Retinal pigment epithelial cell (primary cell): ENCODE results near the gene VPS13D.

Experiments
- DNase-seq: peaks from one replicate; pipeline ENCODE4 v3.0.0-alpha.2; 2010; ENCODE audit warnings: low read depth
- H3K4me3 ChIP-seq: 2 replicates; pipeline ENCODE4 v1.5.1; 2011; ENCODE audit warnings: mild to moderate bottlenecking, low read length, control low read depth, moderate library complexity
- TF ChIP-seq, protein P1 (sequence below): conservative IDR thresholded peaks from 2 replicates; pipeline ENCODE4 v1.5.1; 2011; ENCODE audit warnings: low read depth, low read length, control low read depth, inconsistent platforms

VPS13D gene

DNA sequence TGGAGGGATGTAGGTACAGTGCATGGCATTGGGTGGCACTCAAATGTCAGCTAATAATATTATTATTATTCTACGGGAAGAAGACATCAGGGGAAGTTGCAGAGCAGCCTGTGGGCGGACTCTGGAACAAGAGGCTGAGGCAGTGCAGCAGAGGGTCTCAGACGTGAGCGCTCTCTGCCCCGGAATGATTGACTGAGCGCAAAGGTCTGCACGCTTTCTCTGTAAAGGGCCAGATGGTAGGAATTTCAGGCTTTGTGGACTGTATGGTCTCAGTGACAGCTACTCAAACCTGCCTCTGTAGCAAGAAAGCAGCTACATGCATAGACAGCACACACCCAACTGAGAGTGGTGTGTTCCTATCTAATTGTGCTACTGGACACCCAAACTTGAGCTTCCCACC is 29.6 kb upstream of the VPS13D start:
- no peak for DNase-seq
- TF ChIP-seq, protein P1, sequence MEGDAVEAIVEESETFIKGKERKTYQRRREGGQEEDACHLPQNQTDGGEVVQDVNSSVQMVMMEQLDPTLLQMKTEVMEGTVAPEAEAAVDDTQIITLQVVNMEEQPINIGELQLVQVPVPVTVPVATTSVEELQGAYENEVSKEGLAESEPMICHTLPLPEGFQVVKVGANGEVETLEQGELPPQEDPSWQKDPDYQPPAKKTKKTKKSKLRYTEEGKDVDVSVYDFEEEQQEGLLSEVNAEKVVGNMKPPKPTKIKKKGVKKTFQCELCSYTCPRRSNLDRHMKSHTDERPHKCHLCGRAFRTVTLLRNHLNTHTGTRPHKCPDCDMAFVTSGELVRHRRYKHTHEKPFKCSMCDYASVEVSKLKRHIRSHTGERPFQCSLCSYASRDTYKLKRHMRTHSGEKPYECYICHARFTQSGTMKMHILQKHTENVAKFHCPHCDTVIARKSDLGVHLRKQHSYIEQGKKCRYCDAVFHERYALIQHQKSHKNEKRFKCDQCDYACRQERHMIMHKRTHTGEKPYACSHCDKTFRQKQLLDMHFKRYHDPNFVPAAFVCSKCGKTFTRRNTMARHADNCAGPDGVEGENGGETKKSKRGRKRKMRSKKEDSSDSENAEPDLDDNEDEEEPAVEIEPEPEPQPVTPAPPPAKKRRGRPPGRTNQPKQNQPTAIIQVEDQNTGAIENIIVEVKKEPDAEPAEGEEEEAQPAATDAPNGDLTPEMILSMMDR, result no peak
- H3K4me3 ChIP-seq, result no peak overlapping the region

DNA sequence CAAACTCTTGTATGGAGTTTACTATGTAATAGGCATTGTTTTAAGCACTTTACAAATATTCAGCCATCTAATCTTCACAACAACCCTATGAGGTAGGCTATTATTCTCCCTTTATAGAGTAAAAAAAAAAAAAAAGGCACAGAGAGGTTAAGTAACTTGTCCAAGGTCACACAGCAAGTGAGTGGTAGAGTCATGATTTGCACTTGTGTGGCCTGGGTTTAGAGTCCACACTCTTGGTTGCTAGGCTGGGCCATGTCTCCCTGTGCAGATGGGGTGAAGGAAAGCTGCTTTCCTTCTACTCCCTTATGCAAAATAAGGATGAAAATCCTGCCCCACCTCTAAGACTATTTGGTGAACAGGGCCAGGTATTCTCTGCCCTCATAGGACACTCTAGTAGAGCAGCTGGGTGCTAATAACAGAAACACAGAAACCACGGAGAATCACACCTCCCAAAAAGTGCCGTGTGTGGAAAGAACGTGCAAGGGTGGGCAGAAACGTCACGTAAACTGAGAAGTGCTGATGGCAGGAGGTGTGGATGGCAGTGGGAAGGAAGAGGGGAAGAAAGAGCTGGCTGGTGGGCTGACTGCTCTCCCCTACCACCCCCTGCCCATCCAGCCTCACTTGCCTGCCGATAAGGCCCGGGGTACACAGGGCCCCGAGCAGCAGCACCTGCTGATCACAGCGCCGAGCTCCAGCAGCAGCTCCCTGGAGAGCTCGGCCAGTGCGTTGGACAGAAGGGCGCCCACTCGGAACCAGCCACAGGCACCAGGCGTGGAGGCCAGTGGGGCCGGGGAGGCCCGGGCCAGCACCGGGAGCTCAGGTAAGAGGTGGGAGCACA is 28.3 kb upstream of the VPS13D start:
- DNase-seq, result no peak
- no peak overlapping the region for H3K4me3 ChIP-seq
- TF ChIP-seq, protein P1, result no peak

DNA sequence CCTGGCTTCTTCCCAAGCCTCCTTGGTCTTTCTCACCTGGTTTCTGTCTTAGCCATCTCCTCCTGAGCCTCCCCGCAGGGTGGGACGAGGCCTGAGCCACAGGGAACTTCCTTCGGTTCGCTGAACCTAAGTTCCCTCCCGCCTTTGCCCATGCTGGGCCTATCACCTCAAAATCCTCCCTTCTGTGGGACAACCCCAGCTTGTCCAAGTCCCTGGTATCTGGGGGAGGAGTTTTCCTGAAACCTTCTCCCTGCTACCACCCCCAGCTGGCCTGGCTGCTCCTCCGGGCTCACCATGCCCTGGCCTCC is 27.7 kb upstream of the VPS13D start:
- no peak overlapping the region for H3K4me3 ChIP-seq
- TF ChIP-seq, protein P1, result no peak
- DNase-seq, result no peak

DNA sequence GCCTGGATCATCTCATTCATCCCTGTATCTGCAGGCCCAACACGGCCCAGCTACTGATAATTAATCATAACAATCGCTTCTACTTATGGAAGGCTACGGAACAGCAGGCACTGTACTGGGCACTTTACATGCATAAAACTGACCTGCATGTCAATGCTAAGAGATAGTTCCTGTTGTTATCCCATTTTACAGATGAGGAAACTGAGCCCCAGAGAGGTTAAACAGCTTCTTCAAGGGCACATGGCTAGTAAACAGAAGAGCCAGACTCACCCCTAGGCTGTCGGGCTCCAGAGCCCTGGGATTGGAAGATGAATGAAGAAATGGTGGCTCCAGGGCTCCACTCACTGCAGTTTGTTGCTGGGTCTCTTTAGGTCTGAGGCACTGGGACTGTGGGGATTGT is 27.3 kb upstream of the VPS13D start:
- TF ChIP-seq, protein P1, result no peak

DNA sequence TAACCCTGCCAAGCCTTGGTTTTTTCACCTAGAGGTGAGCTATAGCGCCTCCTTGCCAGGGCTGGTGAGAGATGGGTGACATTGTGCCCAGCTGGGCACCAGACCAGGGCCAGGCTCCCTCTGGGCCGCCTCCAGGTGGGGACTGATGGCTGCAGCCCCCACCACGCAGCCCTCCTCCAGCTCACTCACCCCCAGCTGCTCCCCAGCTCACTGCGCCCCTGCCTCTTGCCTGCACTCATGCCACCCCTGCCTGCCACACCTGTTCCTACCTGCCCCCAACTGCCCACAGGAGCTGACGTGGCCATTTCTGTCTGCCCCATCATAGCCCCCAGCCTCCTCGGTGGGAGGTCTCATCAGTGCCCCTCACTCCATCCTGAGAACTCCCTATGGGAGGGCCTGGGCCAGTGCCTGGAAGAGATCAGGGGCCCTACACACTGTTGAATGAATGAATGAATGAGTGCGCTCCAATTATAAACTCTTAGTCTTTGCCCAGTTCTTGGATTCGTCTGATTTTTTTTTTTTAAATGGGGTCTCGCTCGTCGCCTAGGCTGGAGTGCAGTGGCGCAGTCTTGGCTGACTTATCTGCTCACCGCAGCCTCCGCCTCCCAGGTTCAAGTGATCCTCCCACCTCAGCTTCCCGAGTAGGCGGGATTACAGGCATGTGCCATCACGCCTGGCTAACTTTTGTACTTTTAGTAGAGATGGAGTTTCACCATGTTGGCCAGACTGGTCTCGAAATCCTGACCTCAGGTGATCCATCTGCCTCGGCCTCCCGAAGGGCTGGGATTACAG is 26.4 kb upstream of the VPS13D start:
- H3K4me3 ChIP-seq, result no peak overlapping the region
- TF ChIP-seq, protein P1, result no peak
- no peak for DNase-seq

More for the DNA sequence above, 27.3 kb upstream of the VPS13D start:
- DNase-seq, result no peak
- H3K4me3 ChIP-seq, result no peak overlapping the region

DNA sequence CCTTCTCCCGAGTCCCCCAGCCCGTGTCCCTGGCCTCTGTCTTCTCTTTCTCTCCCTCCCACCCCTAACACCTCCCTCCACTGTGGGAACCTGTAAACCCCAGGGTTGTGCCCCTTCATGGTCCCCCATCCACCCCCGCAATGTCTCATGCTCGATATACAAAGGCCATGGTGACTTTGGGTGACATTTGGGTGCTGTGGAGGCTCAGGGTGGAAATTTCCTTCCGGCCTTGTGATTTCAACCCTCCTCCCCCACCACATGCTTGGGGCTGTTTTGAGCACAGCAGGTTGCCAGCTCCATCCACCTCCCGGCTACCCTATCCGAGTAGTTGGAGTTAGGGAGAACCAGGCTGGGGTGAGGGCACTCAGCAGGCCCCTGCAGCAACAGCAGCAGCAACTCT is 25.7 kb upstream of the VPS13D start:
- TF ChIP-seq, protein P1, result no peak
- no peak for DNase-seq
- H3K4me3 ChIP-seq, result no peak overlapping the region
